ENCODE data around the gene ZCWPW1. TPM values are rescaled to one million over a fixed set of nuclear protein-coding genes. Genes with fewer than 3 reads are reported as not detected.

The ZCWPW1 gene
- total and polyA plus RNA-seq, 2 of the 8 experiments (the other 6 are each of a cell fraction or from before 2014, with no cell fraction given), result 0.51 to 1.4 TPM

DNA sequence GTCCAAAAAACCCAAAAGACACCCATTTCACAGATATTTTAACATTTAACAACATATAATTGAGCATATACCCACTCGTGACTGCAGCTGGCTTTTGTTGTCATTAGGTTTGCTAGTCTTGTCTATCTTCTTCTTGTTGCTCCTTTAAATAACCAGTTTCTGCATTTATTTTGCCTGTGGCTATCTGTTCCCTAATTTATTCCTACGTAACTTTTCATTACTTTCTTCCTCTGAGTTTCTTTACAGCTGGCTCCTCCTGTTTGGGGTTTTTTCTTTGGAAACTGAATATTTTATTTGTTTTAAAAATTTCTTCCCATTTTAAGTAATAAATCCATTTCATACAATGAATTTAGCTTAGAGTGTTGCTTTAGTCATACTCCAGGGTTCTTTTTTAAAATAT lies 40.8 kb downstream of the ZCWPW1 start (continued):
- TF ChIP-seq, protein P1, sequence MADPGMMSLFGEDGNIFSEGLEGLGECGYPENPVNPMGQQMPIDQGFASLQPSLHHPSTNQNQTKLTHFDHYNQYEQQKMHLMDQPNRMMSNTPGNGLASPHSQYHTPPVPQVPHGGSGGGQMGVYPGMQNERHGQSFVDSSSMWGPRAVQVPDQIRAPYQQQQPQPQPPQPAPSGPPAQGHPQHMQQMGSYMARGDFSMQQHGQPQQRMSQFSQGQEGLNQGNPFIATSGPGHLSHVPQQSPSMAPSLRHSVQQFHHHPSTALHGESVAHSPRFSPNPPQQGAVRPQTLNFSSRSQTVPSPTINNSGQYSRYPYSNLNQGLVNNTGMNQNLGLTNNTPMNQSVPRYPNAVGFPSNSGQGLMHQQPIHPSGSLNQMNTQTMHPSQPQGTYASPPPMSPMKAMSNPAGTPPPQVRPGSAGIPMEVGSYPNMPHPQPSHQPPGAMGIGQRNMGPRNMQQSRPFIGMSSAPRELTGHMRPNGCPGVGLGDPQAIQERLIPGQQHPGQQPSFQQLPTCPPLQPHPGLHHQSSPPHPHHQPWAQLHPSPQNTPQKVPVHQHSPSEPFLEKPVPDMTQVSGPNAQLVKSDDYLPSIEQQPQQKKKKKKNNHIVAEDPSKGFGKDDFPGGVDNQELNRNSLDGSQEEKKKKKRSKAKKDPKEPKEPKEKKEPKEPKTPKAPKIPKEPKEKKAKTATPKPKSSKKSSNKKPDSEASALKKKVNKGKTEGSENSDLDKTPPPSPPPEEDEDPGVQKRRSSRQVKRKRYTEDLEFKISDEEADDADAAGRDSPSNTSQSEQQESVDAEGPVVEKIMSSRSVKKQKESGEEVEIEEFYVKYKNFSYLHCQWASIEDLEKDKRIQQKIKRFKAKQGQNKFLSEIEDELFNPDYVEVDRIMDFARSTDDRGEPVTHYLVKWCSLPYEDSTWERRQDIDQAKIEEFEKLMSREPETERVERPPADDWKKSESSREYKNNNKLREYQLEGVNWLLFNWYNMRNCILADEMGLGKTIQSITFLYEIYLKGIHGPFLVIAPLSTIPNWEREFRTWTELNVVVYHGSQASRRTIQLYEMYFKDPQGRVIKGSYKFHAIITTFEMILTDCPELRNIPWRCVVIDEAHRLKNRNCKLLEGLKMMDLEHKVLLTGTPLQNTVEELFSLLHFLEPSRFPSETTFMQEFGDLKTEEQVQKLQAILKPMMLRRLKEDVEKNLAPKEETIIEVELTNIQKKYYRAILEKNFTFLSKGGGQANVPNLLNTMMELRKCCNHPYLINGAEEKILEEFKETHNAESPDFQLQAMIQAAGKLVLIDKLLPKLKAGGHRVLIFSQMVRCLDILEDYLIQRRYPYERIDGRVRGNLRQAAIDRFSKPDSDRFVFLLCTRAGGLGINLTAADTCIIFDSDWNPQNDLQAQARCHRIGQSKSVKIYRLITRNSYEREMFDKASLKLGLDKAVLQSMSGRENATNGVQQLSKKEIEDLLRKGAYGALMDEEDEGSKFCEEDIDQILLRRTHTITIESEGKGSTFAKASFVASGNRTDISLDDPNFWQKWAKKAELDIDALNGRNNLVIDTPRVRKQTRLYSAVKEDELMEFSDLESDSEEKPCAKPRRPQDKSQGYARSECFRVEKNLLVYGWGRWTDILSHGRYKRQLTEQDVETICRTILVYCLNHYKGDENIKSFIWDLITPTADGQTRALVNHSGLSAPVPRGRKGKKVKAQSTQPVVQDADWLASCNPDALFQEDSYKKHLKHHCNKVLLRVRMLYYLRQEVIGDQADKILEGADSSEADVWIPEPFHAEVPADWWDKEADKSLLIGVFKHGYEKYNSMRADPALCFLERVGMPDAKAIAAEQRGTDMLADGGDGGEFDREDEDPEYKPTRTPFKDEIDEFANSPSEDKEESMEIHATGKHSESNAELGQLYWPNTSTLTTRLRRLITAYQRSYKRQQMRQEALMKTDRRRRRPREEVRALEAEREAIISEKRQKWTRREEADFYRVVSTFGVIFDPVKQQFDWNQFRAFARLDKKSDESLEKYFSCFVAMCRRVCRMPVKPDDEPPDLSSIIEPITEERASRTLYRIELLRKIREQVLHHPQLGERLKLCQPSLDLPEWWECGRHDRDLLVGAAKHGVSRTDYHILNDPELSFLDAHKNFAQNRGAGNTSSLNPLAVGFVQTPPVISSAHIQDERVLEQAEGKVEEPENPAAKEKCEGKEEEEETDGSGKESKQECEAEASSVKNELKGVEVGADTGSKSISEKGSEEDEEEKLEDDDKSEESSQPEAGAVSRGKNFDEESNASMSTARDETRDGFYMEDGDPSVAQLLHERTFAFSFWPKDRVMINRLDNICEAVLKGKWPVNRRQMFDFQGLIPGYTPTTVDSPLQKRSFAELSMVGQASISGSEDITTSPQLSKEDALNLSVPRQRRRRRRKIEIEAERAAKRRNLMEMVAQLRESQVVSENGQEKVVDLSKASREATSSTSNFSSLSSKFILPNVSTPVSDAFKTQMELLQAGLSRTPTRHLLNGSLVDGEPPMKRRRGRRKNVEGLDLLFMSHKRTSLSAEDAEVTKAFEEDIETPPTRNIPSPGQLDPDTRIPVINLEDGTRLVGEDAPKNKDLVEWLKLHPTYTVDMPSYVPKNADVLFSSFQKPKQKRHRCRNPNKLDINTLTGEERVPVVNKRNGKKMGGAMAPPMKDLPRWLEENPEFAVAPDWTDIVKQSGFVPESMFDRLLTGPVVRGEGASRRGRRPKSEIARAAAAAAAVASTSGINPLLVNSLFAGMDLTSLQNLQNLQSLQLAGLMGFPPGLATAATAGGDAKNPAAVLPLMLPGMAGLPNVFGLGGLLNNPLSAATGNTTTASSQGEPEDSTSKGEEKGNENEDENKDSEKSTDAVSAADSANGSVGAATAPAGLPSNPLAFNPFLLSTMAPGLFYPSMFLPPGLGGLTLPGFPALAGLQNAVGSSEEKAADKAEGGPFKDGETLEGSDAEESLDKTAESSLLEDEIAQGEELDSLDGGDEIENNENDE (IDR thresholded peaks at IDR 0.05; ENCODE audit: insufficient replicate concordance, low read length), result no peak
- TF ChIP-seq TCF12 (IDR thresholded peaks at IDR 0.05; ENCODE audit: low read depth, low read length), result no peak
- TF ChIP-seq KDM1A (IDR thresholded peaks at IDR 0.05; ENCODE audit: borderline replicate concordance, low read length), result no peak
- no peak for TF ChIP-seq SP1 (IDR thresholded peaks at IDR 0.05; ENCODE audit: low read depth, low read length)
- TF ChIP-seq POLR2AphosphoS5 (IDR thresholded peaks at IDR 0.05; ENCODE audit: low read depth, low read length), result no peak
- TF ChIP-seq TEAD4 (IDR thresholded peaks at IDR 0.05; ENCODE audit: low read depth, low read length), result no peak
- no peak for TF ChIP-seq RXRA (IDR thresholded peaks at IDR 0.05; ENCODE audit: insufficient read depth, low read depth, low read length)
- TF ChIP-seq, protein P2, sequence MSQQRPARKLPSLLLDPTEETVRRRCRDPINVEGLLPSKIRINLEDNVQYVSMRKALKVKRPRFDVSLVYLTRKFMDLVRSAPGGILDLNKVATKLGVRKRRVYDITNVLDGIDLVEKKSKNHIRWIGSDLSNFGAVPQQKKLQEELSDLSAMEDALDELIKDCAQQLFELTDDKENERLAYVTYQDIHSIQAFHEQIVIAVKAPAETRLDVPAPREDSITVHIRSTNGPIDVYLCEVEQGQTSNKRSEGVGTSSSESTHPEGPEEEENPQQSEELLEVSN (IDR thresholded peaks at IDR 0.05), result no peak
- no peak for TF ChIP-seq KDM4A (IDR thresholded peaks at IDR 0.05; ENCODE audit: low read depth, low read length, severe bottlenecking)
- no peak for TF ChIP-seq EGR1 (IDR thresholded peaks at IDR 0.05; ENCODE audit: borderline replicate concordance, low read depth, low read length)
- TF ChIP-seq TAF7 (optimal IDR thresholded peaks at IDR 0.05; ENCODE audit: borderline replicate concordance, low read depth, low read length), result no peak
- TF ChIP-seq RBBP5 (IDR thresholded peaks at IDR 0.05; ENCODE audit: borderline replicate concordance, low read depth, low read length), result no peak
